ENCODE data around the gene MMP12. TPM values are rescaled to one million over a fixed set of nuclear protein-coding genes. Genes with fewer than 3 reads are reported as not detected.

The MMP12 gene
- total and polyA plus RNA-seq, 2 experiments from 2014 or later = not detected

- no peaks in the 10 kb centered on the region for H3K4me1 Mint-ChIP-seq
- H3K36me3 Mint-ChIP-seq (ENCODE audit: low read depth) = no peaks in the 10 kb centered on the region
- DNase-seq (ENCODE audit: low spot score) (no peak), ATAC-seq (no peak)
- no peaks in the 10 kb centered on the region for H3K9me2 ChIP-seq (ENCODE audit: insufficient read depth)
- no peak overlapping the region for H3K4me2 ChIP-seq
- H3K36me3 ChIP-seq (ENCODE audit: insufficient read depth) = no peaks in the 10 kb centered on the region
- H3F3A ChIP-seq (replicated peaks; ENCODE audit: low read depth) = no peaks in the 10 kb centered on the region
- no peaks in the 10 kb centered on the region for H3K4me1 ChIP-seq (ENCODE audit: insufficient read depth)
- H3K4me3 Mint-ChIP-seq = no peak overlapping the region
- TF ChIP-seq REST (IDR thresholded peaks at IDR 0.05; ENCODE audit: unreplicated experiment) = no peak
- no peak for TF ChIP-seq CREB1 (CRISPR knock-in tag; IDR thresholded peaks at IDR 0.05; ENCODE audit: low read depth)
- no peak for TF ChIP-seq JUNB (IDR thresholded peaks at IDR 0.05; ENCODE audit: unreplicated experiment)
- TF ChIP-seq ETS1 (IDR thresholded peaks at IDR 0.05) = no peak
- TF ChIP-seq EZH2phosphoT487 (IDR thresholded peaks at IDR 0.05; ENCODE audit: unreplicated experiment) = no peak
- TF ChIP-seq CTCF (conservative IDR thresholded peaks at IDR 0.05; ENCODE audit: low read depth in 2 of 2) = no peak
- TF ChIP-seq ZNF462 (CRISPR knock-in tag; IDR thresholded peaks at IDR 0.05) = no peak
- TF ChIP-seq EZH2 (IDR thresholded peaks at IDR 0.05; ENCODE audit: low read depth, unreplicated experiment) = no peak
- TF ChIP-seq POLR2AphosphoS5 (IDR thresholded peaks at IDR 0.05; ENCODE audit: low read depth) = no peak
- H3K4me3 ChIP-seq = no peak overlapping the region
- no peaks in the 10 kb centered on the region for H4K20me1 ChIP-seq (replicated peaks; ENCODE audit: insufficient read depth)
- H3K27me3 Mint-ChIP-seq (ENCODE audit: insufficient read depth, low read depth, poor library complexity) = no peaks in the 10 kb centered on the region
- H3K27ac Mint-ChIP-seq = no peak overlapping the region; the same call in 1 of the 2 replicates
- H2AFZ ChIP-seq = no peak overlapping the region
- no peaks in the 10 kb centered on the region for H3K79me2 ChIP-seq (replicated peaks; ENCODE audit: insufficient read depth)
- H3K27ac ChIP-seq (ENCODE audit: low read depth) = no peak overlapping the region
- no peaks in the 10 kb centered on the region for H3K9me3 Mint-ChIP-seq
- H3K27me3 ChIP-seq (ENCODE audit: insufficient read depth) = no peaks in the 10 kb centered on the region
These were observed 23.6 kb downstream of the MMP12 start for GRCh38 chr11:102850973-102851745.
